GM19452 (cell line): Measurements from ENCODE around the gene CPB2.

Experiments
- ATAC-seq: cut with Tn5 transposase; IDR thresholded peaks from one replicate; pipeline ENCODE4 v1.9.1; 2021; ENCODE audit not compliant: unreplicated experiment

CPB2 gene, protein sequence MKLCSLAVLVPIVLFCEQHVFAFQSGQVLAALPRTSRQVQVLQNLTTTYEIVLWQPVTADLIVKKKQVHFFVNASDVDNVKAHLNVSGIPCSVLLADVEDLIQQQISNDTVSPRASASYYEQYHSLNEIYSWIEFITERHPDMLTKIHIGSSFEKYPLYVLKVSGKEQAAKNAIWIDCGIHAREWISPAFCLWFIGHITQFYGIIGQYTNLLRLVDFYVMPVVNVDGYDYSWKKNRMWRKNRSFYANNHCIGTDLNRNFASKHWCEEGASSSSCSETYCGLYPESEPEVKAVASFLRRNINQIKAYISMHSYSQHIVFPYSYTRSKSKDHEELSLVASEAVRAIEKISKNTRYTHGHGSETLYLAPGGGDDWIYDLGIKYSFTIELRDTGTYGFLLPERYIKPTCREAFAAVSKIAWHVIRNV

GRCh38 chr13:46104868-46105267 is at the start of gene CPB2:
Gene CPB2, minus strand, starts transcription at chr13:46105033. Its CDS starts 24 bp downstream, at chr13:46105009.
- no peak for ATAC-seq

DNA sequence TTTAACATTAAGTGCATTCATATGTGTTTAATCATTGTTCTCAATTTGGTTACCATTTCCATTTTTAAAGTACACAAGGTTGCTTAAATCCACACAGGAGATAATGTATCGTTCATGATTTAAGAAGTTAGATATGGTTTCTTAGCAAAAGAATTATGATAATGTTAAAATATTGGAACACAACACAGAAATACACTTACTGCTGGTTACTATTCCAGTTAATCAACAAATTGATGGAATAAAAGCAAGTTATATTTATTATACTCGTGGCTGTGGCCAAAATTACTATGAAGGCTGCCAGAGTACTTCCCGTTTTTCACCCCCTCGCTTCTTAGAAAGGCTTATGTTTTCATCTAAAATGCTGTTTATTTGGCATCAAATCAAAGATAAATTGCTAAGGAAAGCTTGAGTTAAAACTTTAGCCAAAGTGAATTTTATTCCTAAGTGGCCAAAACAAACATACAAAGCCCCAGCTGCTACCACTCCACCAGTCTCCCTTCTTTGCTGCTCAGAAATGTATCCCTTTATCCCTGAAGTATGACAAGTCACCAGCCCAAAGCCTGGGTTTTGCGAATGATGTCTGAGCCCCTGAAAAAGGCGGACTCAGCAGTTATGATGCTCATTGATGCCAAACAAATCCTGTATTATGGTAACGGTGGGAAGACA is 49.4 kb upstream of the CPB2 start:
- ATAC-seq: no peak

- no peak for ATAC-seq
These were observed 47.9 kb upstream of the CPB2 start for GRCh38 chr13:46152627-46153328.

DNA sequence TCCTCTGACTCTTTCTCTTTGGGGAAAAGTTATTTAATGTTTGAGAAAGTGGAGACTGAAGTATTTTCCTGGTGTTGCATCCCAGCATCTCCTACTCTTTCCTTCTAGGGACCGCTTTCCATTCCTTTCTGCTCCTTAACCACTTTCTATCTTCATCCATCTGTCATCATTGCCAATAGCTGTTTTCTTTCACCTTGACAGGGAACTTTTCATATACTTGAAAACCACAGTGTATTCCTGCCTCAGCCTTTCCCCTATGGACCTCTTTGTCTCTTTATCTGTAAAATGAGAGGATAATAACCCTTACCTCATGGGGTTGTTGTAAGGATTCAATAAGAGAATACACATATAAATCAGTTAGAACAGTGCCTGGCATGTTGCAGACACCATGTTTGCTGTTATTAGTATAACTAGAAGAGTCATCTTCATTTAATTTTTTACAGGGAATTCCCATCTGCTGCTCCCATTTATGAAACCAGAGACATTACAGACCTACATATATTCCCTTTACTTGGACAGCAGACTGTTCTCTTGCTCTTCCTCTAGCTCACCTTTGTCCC is 45.4 kb upstream of the CPB2 start:
- ATAC-seq: no peak

DNA sequence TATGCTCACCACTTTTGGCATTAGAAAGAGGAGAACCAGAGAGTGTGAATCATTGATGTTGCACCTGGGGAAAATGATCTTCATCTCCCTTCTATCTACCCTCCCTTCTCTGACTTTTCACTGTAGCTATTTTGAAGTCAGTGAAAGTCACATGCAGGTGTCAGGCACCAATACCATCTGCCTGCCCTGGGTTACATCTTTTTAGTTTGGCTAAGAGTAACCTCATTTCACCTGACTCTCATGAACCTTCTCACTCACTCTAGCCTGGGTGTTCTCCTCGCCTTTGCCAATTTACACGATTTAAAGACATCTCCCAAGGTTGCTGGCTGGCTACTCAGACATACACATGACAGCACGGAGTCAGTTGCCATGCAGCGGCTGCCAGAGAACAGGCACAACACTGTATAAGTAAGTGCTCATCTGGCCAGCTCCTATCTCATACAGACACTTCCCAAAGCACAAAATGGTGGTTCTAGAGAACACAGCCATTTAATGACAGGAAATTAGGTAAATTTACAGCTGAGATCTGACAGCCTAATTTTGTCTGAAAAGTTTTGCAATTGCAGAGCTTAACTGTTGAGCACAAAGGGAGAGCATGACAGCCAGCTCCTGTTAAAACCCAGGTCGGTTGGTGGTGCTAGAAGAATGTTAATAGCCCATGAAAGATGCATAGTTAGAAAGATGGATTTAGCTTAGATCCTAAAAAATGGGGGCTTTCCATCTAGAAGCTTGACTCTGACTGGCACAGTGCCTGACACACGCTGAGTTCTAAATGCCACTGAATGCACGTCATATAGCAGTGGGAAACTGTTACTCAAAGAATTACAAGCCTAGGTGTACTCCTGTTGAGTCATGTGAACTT is 44.7 kb upstream of the CPB2 start:
- ATAC-seq: no peak

DNA sequence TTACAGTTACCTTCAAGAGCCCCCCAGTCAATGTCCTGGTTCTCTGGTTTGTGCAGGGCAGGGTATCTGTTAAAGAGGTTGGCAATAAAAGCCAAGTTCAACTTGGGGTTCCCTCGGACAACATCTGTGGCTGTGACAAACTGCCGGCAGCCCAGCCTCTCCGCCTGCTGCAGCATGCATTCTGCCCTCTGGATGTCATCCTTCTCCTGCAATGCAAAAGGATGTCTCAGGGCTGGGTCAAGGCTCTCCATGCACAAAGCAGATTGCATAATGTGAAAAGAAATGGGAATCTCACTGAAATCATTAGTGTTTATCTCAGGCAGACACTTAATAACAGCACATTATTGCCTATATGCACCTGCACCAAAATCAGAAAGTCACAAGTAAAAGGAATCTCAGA is 42.1 kb upstream of the CPB2 start:
- no peak for ATAC-seq

DNA sequence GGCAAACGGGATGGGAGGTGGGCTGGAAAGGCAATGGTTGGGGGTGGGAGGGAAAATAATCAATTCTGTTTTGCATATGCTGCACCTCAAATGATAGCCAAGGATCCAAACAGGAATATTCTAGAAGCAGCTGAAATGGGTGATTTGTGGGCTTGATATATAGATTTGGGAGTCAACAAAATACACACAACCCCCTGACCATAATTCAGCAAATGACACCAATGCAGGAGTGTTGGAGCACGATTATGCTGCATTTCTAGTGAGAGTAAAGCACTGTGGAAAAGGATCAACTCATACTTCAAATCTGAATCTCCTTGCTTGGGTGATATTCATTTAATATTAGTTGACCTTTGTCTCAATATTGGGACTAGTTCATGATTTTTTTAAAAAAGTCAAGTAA is 41.1 kb upstream of the CPB2 start:
- no peak for ATAC-seq

DNA sequence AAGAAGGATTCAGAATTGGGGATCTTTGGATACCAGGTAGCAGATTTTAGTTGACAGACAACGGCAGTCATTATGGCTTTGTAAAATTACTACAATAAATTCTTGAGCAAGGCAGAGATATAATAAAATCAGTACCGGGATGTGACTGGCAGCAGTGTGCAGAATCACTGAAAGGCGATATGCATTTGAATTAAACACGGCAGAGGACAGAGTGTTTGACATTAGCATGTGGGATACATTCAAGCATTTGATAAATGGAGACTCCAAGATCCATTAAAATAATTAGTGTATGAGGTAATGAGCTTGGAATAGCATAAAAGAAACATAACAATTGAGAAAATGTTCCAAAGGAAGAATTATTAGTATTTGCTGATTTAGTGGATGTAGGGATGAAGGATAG is 40.3 kb upstream of the CPB2 start:
- ATAC-seq: no peak

- ATAC-seq: no peak
These were observed 38.4 kb upstream of the CPB2 start for GRCh38 chr13:46143184-46143701.

- no peak for ATAC-seq
These were observed 37.9 kb upstream of the CPB2 start for GRCh38 chr13:46142776-46143175.

DNA sequence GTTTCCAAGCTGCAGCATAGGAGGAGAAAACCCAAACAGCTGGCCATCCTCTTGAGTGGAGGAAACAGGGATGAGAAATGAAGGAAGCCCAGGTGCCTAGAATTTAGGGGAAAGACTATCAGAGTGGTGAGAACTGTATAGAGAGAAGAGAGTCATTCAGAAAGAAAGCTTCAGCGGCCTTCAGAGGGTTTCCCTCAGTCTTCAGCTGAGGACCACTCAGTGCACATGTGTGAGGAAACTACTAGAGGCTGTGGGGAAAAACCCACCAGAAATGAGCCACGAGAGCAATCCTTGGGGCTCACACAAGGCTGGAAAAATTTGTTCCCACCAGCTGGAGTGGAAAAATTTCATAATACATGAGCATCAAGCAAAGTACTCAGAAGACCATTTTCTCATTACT is 35.2 kb upstream of the CPB2 start:
- ATAC-seq: no peak

- ATAC-seq: no peak
These were observed 32.9 kb upstream of the CPB2 start for GRCh38 chr13:46137627-46138317.

DNA sequence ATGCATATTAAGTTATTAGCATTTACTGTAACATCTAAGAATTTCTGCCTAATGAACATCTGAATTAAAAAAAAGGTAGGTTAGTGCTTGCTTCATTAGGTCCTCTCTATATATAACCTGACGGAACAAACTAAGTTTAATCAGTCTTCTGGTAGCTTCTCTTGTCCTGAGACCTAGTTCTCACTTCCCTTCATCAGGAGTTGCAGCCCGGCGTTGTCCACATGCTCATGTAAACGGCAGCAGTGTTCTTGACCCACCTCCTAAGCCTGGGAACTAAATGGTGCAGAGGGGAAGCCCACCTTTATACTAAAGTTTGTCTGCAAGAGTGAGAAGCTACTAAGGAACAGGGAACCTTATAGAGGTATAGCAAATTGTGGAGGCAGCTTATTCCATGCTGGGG is 31.9 kb upstream of the CPB2 start:
- ATAC-seq: no peak

- ATAC-seq: no peak
These were observed 30.2 kb upstream of the CPB2 start for GRCh38 chr13:46134961-46135522.

DNA sequence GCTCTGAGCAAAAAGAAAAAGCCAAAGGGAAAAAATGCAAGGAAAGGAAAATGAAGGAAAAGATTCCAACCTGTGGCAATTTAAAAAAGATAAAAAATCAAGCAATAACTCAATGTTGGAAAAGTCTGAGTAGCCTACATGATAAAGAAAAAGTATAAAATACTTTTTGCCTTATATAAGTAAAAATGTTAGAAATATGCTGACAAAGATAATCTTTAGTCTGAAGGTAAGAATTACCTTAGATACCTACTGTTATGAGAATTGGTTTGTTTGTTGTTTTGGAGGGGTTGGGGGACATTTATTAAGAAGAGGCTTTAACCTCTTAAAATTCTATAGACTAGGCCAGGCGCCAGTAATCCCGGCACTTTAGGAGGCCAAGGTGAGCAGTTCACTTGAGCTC is 29.7 kb upstream of the CPB2 start:
- no peak for ATAC-seq

DNA sequence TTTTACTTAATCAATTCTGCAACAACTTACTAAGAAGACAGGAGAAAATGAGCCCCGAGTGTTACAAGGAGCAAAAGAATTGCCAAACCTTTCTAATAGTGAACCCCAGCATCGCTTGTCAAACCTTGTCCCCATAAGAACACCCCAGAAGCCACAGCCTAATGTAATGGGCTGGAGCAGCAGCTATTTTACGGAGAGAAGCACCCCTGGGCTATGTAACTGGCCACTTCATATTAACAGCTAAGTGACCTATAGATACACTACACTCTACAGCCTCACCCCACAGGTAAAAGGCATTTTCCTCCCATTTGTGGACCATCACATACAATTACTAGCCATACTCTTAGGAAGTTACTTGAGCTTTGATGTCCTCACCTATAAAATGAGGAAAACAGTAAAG is 27.3 kb upstream of the CPB2 start:
- ATAC-seq: no peak

DNA sequence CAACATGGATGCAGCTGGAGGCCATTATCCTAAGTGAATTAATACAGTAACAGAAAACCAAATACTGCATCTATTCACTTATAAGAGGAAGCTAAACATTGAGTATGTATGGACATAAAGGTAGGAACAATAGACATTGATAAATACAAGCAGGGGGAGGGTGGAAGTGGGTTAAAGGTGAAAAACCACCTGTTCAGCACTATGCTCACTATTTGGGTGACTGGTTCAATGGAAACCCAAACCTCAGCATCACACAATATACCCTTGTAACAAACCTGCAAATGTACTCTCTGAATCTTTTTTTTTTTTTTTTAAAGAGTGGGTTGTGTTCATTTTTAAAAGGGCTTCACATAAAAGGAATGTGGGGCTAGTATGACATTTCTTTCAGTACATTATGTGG is 26.9 kb upstream of the CPB2 start:
- no peak for ATAC-seq

- no peak for ATAC-seq
These were observed 25.3 kb upstream of the CPB2 start for GRCh38 chr13:46129955-46130618.

GRCh38 chr13:46129124-46129523 is 24.3 kb upstream of the CPB2 start:
- ATAC-seq: no peak
